GM15510 (cell line): ENCODE data around the gene FNBP1.

ENCODE experiments used
- POLR2A ChIP-seq: IDR thresholded peaks from 3 replicates; pipeline ENCODE4 v1.6.1; 2011; ENCODE audit warnings: borderline replicate concordance; ENCODE audit not compliant: insufficient read length; ENCODE audit errors: extremely low read depth

The FNBP1 gene

DNA sequence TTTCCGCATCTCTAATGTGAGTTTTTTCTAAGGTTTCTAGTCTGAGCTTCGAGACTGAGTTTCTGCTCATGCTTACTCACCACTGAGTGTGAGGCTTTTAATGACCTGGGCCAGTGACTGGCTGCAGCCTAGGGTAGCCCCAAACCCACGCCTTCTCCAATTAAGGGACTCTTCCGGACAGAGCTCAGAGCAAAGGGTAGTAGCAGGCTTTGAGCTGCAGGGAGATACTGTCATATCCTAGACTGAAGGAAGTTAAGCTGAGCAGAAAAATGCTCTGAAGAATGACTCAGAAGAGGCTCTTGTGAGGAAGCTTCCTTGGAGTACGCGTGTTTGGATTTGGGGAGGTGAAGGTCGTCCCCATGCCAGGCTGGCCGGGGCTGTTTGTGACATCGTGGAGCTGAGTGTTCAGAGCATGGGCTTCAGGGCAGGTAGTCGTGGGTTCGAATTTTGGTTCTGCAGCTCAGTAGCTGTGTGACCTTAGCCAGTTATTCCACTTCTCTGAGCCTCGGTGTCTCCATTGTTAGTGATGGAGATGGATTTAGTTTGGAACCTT lies 204.2 kb downstream of the FNBP1 start:
- no peak for TF ChIP-seq POLR2A
